Pancreas (tissue), 10 donors: Measurements from ENCODE around the gene TRIM22. TPM values are rescaled to one million over a fixed set of nuclear protein-coding genes. Genes with fewer than 3 reads are reported as not detected.

Source experiments
- ATAC-seq, 4 donors: fragments of 200-7000 bp; cut with Tn5 transposase; one replicate each; pipeline versions ENCODE4 v1.8.0 to v1.9.1; 2020; ENCODE audit warnings: mild to moderate bottlenecking in 4 of 4, moderate library complexity in 4 of 4
- DNase-seq, 6 donors: peaks; one replicate each; pipeline ENCODE4 v3.0.0-alpha.2; 2020
- FAIRE-seq: peaks from 2 replicates; lab custom pipeline; 2012; peaks lifted over from hg19 to GRCh38; lab: Jason Lieb, UNC
- H3K27ac ChIP-seq, 4 donors: fragments of 200-600 bp; sonication (generic); 1 replicate in 3 of 4; 2 replicates in 1 of 4; pipeline versions ENCODE4 v1.5.0 to v1.8.0; 2020
- H3K27me3 ChIP-seq, 4 donors: fragments of 200-600 bp; one replicate each; pipeline ENCODE4 v1.8.0; 2021
- H3K36me3 ChIP-seq, 3 donors: fragments of 200-600 bp; sonication (generic) in 1 of 3; one replicate each; pipeline versions ENCODE4 v1.5.0 to v1.8.0; 2020 to 2021
- H3K4me1 ChIP-seq, 3 donors: fragments of 200-600 bp; one replicate each; pipeline ENCODE4 v1.8.0; 2021
- H3K4me3 ChIP-seq, 4 donors: fragments of 200-600 bp; sonication (generic) in 2 of 4; one replicate each; pipeline versions ENCODE4 v1.5.0 to v1.8.0; 2020 to 2021
- H3K9me3 ChIP-seq, 4 donors: fragments of 200-600 bp; one replicate each; pipeline ENCODE4 v1.8.0; 2021
- CTCF ChIP-seq, 4 donors: fragments of 200-600 bp; sonication (generic) in 3 of 4; IDR thresholded peaks; one replicate each; pipeline versions ENCODE4 v1.5.0 to v1.8.0; 2021; ENCODE audit warnings: antibody characterized with exemption in 4 of 4
- WGBS, 2 donors: extraction: QIAGEN DNeasy Blood & Tissue Kit; methylation state at CpG; one replicate each; pipeline ENCODE4 v1.1.7; 2013; 5-methylcytosine and 5-hydroxymethylcytosine counted together
- intact Hi-C, 3 donors: fragments of 100-400 bp; cut with DNase I; formaldehyde crosslinking; loops; one replicate each; pipeline versions ENCODE4 v1.11.1 to v1.14.2; 2022
- polyA plus RNA-seq, 2 donors: library from polyadenylated mRNA; stranded (reverse); fragments of 200-250 nt; gene quantifications; one replicate each; pipeline ENCODE4 v1.2.3, GENCODE V29; 2013
- total RNA-seq, 6 donors: library from RNA; stranded (reverse); fragmentation: NEBNext Ultra II Directional in 4 of 6; extraction: Animal tissue kit (Norgen Biotek cat#: 25700) in 4 of 6; gene quantifications; one replicate each; pipeline versions ENCODE4 v1.2.1 to v1.2.4, GENCODE V29; 2021 to 2023
- donor health status: healthy with polysubstance abuse.
- donor health status: DM: no; HTN: no; CAD: no; lungs with moderate emphysema.
- donor health status: DM: no; HTN: no; CAD: no.
- donor health status: control.
- donor health status: control.
- donor health status: Bipolar disorder and iron deficiency.
- donor health status: DM: yes; HTN: yes; CAD: no.
- donor health status: DM: no; HTN: no; CAD: no.
- donor health status: DM: no; HTN: no; CAD: no.
- donor health status: DM: yes; HTN: yes; CAD: no.

The TRIM22 gene
- total and polyA plus RNA-seq, 8 donors = 4.1 to 24.7 (median 10.1) TPM

GRCh38 chr11:5736396-5736795 is 46.8 kb downstream of the TRIM22 start, which contains the start of gene OR56B1:
OR56B1 (plus strand) TSS chr11:5736448; CDS start chr11:5736517, 69 bp downstream.
- Histone ChIP-seq H3K27me3 (peaks cover 0 to 4% (median 0%) of the 10 kb centered on the region in 4 donors), H3K9me3 (no peaks in the 10 kb centered on the region), H3K4me1 (no peaks in the 10 kb centered on the region), H3K36me3 (no peaks in the 10 kb centered on the region), H3K4me3 (no peak within 1 kb of the TSS), H3K27ac (no peak within 1 kb of the TSS)
- DNase-seq (no peak), FAIRE-seq (no peak), ATAC-seq (no peak)
- intact Hi-C loops = no loop called here
- 67 to 90% methylated on average over 1 of the region's 1 CpG for WGBS, 2 donors
- TF ChIP-seq CTCF (IDR thresholded peaks at IDR 0.05) = no peak

GRCh38 chr11:5737091-5737490 is 47.5 kb downstream of the TRIM22 start:
- no peak for TF ChIP-seq CTCF (IDR thresholded peaks at IDR 0.05)
- FAIRE-seq (no peak), DNase-seq (no peak), ATAC-seq (no peak)
- intact Hi-C loops = no loop called here
- Histone ChIP-seq H3K4me1 (no peaks in the 10 kb centered on the region), H3K36me3 (no peaks in the 10 kb centered on the region), H3K27me3 (peaks cover 0 to 4% (median 0%) of the 10 kb centered on the region in 4 donors), H3K9me3 (no peaks in the 10 kb centered on the region), H3K27ac (no peak overlapping the region), H3K4me3 (no peak overlapping the region)

GRCh38 chr11:5737670-5738392 is 48.2 kb downstream of the TRIM22 start:
- no peak overlapping the region for H3K27ac ChIP-seq
- ATAC-seq (no peak), DNase-seq (no peak), FAIRE-seq (no peak)
- H3K4me1 ChIP-seq = no peaks in the 10 kb centered on the region
- H3K9me3 ChIP-seq = no peaks in the 10 kb centered on the region
- WGBS, 2 donors = 69 to 71% methylated on average over 6 of the region's 6 CpGs
- H3K36me3 ChIP-seq = no peaks in the 10 kb centered on the region
- intact Hi-C loops = no loop called here
- peaks cover 0 to 4% (median 0%) of the 10 kb centered on the region in 4 donors for H3K27me3 ChIP-seq
- H3K4me3 ChIP-seq = no peak overlapping the region
- TF ChIP-seq CTCF (IDR thresholded peaks at IDR 0.05) = no peak

- no peak for FAIRE-seq
- DNase-seq = no peak
- Histone ChIP-seq H3K27me3 (peaks cover 0 to 4% (median 0%) of the 10 kb centered on the region in 4 donors), H3K27ac (no peak overlapping the region), H3K4me3 (no peak overlapping the region), H3K36me3 (no peaks in the 10 kb centered on the region), H3K9me3 (no peaks in the 10 kb centered on the region), H3K4me1 (no peaks in the 10 kb centered on the region)
- no peak for TF ChIP-seq CTCF (IDR thresholded peaks at IDR 0.05)
- 33 to 36% methylated on average over 1 of the region's 1 CpG for WGBS, 2 donors
- intact Hi-C loops = no loop called here
- no peak for ATAC-seq
Observed at GRCh38 chr11:5738431-5738830, 48.8 kb downstream of the TRIM22 start.

GRCh38 chr11:5746614-5747013 is 57.0 kb downstream of the TRIM22 start:
- H3K9me3 ChIP-seq = no peaks in the 10 kb centered on the region
- H3K27me3 ChIP-seq = peaks cover 0 to 6% (median 2%) of the 10 kb centered on the region in 4 donors
- intact Hi-C loops = no loop called here
- H3K27ac ChIP-seq = no peak overlapping the region
- H3K4me1 ChIP-seq = no peaks in the 10 kb centered on the region
- no peaks in the 10 kb centered on the region for H3K36me3 ChIP-seq
- DNase-seq (no peak), FAIRE-seq (no peak), ATAC-seq (no peak)
- no peak overlapping the region for H3K4me3 ChIP-seq
- TF ChIP-seq CTCF (IDR thresholded peaks at IDR 0.05) = no peak
- WGBS, 2 donors = 77 to 89% methylated on average over 3 of the region's 3 CpGs
